ENCODE data around the gene DELE1.
A peak's percentile ranks its signal among the peaks of the same experiment; 100 is the strongest.

Gene DELE1, protein sequence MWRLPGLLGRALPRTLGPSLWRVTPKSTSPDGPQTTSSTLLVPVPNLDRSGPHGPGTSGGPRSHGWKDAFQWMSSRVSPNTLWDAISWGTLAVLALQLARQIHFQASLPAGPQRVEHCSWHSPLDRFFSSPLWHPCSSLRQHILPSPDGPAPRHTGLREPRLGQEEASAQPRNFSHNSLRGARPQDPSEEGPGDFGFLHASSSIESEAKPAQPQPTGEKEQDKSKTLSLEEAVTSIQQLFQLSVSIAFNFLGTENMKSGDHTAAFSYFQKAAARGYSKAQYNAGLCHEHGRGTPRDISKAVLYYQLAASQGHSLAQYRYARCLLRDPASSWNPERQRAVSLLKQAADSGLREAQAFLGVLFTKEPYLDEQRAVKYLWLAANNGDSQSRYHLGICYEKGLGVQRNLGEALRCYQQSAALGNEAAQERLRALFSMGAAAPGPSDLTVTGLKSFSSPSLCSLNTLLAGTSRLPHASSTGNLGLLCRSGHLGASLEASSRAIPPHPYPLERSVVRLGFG

DNA sequence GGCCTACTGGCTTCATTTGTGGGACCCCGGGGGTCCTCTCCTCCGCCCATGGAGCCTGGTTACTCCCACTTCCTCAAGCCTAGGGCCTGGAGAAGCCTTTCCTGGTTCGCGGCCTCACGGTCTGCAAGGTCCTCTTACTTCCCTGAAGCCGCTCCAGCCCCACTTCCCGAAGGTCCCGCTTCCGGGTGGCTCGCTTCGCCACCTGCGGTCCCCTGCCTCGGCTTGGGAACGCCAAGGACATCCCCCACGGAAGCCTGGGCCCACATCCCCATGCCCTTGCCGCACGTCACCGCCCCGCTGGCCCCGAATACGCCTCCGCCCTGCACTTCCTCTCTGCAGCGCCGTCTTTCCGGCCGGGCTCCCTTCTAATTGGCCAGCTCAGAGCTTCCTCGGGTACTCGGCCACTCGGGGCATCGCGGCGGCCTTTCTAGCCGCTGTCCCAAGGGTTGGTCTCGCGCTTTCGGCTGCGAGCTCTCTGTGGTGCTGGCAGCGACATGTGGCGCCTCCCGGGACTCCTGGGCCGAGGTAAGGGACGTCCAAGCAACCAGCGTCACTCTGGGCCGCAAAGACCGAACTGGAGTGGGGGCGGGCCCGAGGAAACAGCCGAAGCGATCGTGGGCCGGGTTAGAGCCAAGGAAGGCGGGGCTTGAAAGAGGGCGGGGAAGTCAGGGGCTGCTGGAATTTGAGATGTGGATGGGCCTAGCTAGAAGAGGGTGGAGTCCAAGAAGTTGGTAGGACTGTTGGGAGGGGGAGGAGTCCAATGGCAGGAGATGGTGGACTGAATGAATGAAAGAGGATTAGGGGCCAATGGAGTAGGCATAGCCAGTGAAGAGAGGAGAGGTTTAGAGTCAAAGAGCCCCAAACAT, at the start of gene DELE1:
TSS of gene DELE1 (plus strand) at position 424 of the 866 bp plus-strand sequence. CDS start at position 495, 71 bp downstream.
- TF ChIP-seq CTCF (IDR thresholded peaks at IDR 0.05; ENCODE audit: insufficient read depth, low read depth, low read length, missing control alignments) = no peak
- H3K4me3 ChIP-seq (ENCODE audit: low read length) = peak within 1 kb of the TSS; percentile 62
- peak; percentile 93 for DNase-seq (ENCODE audit: low read depth)

- no peak for TF ChIP-seq CTCF (IDR thresholded peaks at IDR 0.05; ENCODE audit: insufficient read depth, low read depth, low read length, missing control alignments)
- DNase-seq (ENCODE audit: low read depth) = no peak
- H3K4me3 ChIP-seq (ENCODE audit: low read length) = no peak overlapping the region
Observed at GRCh38 chr5:141873933-141874261, 49.8 kb upstream of the DELE1 start.

- no peak for TF ChIP-seq CTCF (IDR thresholded peaks at IDR 0.05; ENCODE audit: insufficient read depth, low read depth, low read length, missing control alignments)
- DNase-seq (ENCODE audit: low read depth) = no peak
- H3K4me3 ChIP-seq (ENCODE audit: low read length) = no peak overlapping the region
Observed at GRCh38 chr5:141874262-141874964, 49.3 kb upstream of the DELE1 start.

DNA sequence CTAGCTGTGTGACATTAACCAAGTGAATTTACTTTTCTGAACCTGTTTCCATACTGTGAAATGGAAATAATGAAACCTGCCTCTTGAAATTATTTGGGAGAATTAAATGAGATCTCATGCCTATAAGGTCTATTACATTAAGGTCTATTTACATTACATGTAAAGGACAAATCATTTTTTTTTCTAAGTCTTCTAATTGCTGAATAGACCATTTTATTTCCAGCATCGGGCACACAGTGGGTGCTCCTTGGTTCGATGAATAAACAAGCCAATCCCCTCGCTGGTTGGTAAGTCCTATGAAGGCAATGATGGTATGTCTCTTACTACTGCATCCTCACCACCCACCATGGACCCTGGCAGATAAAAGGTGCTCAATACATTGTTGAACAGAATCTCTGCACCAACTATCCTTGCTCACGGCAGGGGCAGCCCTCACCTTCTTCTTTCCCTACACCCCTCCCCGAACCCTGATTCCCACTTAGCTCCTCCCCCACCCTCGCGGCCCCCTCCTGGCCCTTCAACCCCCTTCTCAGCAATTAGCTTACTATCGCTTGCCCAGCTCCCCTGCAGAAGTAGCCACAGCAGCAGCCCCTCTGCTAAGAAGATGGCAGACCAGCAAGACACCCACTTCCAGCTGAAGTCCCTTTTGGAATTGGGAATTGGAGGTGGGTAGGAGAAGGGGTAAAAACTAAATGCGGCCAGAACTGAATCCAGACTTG, 48.5 kb upstream of the DELE1 start:
- peak overlapping the region; percentile 58 for H3K4me3 ChIP-seq (ENCODE audit: low read length)
- TF ChIP-seq CTCF (IDR thresholded peaks at IDR 0.05; ENCODE audit: insufficient read depth, low read depth, low read length, missing control alignments) = no peak
- no peak for DNase-seq (ENCODE audit: low read depth)

DNA sequence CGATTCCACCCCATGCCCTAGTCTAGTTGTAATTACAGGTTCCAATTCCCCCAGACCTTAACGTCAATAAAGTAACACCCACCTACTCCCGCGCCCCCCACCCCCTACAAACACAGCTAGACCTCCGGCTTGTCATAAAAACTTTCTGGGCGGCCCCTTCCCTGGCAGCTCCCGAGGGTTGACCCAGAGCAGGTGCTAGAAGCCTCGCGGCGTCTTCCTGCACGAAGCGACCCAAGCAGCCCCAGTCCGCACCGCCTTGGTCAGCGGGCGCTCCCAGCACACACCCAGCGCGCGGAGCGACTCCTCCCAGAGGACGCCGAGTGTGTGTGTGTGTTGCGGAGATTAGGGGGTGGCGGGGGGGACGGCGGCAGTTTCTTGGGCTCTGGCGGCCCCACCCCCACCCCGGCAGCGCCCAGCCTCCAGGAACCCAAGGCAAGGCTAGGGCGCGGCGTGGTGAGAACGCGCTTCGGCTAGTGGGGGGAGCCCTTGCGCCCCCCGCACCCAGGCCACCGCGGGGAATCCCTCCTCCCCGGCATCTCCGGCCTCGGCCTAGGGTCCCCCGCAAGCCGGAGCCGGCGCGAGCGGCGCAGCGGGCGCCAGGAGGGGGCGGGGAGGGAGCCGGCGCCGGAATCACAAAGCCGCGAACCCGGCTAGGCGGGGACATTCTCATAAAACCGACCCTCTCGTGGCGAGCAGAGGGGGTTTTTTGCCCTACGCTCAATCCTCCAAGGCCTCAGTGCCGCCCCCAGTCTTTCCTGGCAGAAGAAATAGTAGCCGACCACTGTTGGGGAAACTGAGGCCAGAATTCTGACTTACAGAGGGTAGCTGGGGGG, 47.7 kb upstream of the DELE1 start:
- peak; percentile 37 for DNase-seq (ENCODE audit: low read depth)
- peak overlapping the region; percentile 58 for H3K4me3 ChIP-seq (ENCODE audit: low read length)
- TF ChIP-seq CTCF (IDR thresholded peaks at IDR 0.05; ENCODE audit: insufficient read depth, low read depth, low read length, missing control alignments) = no peak

Measured in epithelial cell of esophagus (primary cell).